HG02970 (cell line): ENCODE data around the gene GARIN5B.

Experiments
- ATAC-seq: cut with Tn5 transposase; IDR thresholded peaks from one replicate; pipeline ENCODE4 v1.9.1; 2021; ENCODE audit warnings: mild to moderate bottlenecking, moderate library complexity, moderate number of reproducible peaks; ENCODE audit not compliant: unreplicated experiment, low FRiP score

The GARIN5B gene

DNA sequence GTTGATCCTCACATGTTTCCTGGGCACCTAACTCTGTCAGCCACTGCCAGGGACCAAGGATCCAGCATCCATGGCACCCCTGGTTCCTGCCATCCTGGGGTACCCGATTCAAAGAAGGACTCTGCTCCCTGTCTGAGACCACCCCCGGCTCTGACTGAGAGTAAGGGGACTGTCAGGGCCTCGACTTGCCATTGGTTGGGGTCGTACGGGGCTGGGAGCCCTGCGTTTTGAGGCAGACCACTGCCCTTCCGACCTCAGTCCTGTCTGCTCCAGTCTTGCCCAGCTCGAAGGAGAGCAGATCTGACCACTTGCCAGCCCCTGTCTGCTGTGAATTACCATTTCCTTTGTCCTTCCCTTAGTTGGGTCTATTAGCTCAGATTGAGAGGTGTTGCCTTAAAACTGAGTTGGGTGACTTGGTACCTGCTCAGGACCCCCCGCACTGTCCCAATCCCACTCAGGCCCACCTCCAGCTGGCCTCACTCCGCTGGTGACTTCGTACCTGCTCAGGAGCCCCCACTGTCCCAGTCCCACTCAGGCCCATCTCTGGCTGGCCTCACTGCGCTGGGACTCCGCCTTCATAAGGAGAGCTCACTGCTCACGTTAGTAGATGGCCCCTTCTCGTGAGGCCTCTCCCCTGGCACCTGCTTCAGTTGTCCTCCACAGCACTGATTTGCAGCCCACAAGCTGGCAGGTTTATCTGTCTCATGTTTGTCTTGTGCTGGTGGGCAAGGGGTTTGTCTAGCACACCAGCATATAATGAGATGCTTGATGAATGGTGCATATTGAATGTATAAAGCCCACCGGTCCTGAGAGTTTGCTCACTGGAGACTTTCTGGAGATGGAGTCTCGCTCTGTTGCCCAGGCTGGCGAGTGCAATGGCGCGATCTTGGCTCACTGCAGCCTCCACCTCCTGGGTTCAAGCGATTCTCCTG, 26.6 kb upstream of the GARIN5B start:
- no peak for ATAC-seq

DNA sequence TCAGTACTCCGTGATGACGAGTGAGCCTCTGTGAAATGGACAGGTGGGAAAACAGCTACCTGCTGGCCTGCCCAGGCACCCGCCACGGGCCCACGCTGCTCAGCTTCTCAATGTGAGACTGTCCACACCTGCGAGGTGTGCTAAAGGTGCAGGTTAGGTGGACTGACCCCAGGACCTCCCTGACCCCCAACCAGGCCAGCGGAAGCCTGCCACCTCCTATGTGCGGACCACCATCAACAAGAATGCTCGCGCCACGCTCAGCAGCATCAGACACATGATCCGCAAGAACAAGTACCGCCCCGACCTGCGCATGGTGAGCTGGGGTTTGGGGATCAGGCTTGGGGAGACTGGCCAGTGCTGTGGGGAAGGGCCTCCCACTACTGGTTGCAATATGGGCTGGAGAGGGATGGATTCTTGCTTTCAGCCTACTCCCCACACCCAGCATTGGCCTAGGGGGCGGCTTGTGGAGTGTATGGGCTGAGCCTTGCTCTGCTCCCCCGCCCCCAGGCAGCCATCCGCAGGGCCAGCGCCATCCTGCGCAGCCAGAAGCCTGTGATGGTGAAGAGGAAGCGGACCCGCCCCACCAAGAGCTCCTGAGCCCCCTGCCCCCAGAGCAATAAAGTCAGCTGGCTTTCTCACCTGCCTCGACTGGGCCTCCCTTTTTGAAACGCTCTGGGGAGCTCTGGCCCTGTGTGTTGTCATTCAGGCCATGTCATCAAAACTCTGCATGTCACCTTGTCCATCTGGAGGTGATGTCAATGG, 24.9 kb upstream of the GARIN5B start:
- no peak for ATAC-seq

GRCh38 chr19:55386493-55386971, 23.5 kb upstream of the GARIN5B start:
- ATAC-seq: no peak

- ATAC-seq: peak; percentile 72
These were observed 22.8 kb upstream of the GARIN5B start, which contains the start of gene RPL28 for GRCh38 chr19:55385724-55386492. Gene RPL28, plus strand, starts transcription at chr19:55385932. Its CDS starts 426 bp downstream, at chr19:55386358.

- ATAC-seq: peak; percentile 45
These were observed 22.1 kb upstream of the GARIN5B start for GRCh38 chr19:55384920-55385723.

GRCh38 chr19:55384131-55384919, 21.3 kb upstream of the GARIN5B start, which contains the start of gene TMEM238:
Gene TMEM238, minus strand, starts transcription at chr19:55384292. Its CDS starts 33 bp downstream, at chr19:55384259.
- ATAC-seq: no peak

DNA sequence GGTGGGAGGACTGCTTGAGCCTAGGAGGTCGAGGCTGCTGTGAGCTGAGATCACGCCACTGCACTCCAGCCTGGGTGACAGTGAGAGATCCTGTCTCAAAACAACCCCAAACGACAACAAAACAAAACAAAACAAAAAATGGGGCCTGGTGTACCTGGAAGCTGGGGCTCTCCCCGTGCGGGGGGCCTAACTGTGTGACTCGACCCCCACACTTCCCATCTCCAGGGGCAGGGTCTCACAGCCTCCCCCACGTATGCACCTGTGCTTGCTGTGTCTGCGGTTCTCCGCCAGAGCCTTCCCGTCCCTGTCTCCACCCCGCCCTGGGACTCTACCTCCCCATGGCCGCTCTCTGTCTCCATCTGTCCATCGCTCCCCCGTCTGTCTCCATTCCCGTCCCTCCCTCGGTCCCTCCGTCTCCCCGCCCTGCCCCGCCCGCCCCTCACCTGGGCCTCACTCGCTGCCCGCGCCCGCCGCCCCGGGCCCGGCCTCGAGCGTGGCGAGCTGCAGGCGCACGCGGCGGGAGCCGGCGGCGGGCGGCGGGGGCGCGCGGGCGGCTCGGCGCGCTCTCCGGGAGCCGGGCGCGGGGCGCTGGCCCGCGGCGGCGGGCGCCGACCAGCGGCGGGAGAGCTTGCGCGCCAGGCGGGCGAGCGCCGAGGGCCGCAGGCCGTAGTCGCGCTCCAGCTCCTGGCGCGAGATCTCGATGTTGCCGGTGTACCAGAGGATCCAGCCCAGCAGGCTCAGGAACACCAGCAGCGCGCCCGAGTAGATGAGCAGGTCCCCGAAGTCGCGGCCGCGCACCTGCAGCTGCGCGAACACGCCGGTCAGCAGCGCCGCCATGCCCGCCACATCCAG, 20.4 kb upstream of the GARIN5B start:
- ATAC-seq: no peak

DNA sequence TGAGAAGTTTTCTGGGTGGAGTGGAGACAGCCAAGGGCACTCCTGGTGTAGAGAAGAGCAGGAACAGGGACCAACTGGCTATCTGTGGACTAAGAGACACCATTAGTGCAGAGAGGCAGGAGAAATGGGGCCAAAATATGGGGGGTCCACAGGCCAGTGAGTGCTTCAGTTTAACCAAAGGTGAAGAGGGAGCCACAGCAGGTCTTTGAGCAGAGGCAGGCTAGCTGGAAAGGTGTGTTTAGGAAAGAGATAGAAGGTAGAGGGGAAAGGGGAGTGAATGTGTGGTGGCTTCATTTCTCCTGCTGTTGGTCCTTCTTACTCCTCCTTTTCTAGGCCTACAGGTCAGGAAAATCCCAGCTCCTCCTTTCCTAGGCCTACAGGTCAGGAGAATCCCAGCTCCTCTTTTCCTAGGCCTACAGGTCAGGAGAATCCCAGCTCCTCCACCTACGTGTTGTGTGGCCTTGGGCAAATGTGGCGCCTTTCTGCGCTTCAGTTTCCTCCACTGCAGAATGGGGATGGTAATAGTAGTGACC, 19.5 kb upstream of the GARIN5B start:
- ATAC-seq: no peak

GRCh38 chr19:55382013-55382412, 19.0 kb upstream of the GARIN5B start:
- no peak for ATAC-seq

- ATAC-seq: no peak
These were observed 16.1 kb upstream of the GARIN5B start for GRCh38 chr19:55379174-55379573.

- ATAC-seq: no peak
These were observed 14.5 kb upstream of the GARIN5B start for GRCh38 chr19:55377356-55378131.

DNA sequence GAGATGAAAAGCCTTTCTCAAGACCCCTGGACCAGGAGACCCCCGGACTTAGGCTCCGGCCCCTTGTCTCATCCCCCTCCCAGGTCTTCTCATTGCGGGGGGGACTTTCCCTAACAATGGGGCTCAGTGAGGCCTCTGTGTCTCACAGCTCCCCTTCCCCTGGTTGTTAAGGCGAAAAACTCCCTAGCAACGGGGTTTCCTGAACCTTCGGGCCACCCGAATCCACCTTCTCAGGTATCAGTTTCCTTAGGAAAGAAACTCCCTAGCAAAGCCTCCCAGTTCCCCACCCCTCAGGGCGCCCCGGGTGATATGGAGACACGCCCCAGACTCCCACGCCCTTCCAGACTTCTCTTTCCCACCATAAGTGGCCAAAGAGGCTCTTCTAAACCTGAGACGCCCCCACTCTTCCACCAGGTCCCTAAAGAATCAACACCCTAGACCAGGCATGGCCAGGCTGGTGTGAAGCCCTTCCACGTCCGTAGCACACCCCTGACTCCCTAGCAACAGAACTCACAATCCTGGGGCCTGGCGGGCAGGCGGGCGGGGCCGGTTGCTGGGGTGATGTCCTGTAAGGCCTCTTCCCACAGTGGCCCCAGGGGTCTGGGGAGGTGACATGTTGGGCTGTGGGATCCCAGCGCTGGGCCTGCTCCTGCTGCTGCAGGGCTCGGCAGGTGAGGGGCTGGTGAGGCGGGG, 13.3 kb upstream of the GARIN5B start, which contains the start of gene TMEM190:
TMEM190 (plus strand) TSS at position 586 of the 693 bp plus-strand sequence; CDS start at position 614, 28 bp downstream.
- no peak for ATAC-seq

DNA sequence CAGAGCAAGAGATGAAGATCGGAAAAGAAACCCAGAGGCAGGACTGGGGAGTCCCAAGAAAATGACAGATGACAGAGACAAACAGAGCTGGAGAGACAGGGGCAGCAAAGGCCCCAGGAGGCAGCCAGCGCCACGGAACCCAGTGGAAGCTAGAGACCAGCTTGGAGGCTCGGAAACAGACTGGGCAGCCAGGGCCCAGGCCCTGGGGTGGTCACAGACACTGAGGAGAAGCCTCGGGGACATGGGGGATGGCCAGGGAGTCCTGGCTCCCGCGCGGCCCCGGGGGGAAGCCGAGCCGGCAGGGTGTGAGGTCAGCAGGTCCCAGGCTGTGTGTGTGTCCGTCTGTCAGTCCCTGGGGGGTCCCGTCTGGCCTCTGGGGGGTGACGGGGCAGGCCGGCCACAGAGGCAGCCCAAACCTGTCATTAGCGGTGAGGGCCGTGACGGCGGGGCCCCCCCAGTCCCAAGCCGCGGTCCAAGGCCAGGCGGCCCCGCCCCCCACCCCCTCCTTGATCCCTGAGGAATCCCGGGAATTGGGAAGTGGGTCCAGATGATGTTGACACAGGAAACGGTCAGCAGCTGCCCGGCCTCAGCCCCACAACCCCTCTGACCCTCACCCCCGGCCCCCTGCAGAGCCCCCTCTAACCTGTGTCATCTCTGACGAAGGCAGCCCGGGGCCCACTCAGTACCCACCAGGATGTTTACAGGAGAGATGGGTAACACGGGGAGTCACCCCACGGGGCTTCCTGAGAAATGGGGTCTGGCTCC, 11.1 kb upstream of the GARIN5B start:
- ATAC-seq: no peak

DNA sequence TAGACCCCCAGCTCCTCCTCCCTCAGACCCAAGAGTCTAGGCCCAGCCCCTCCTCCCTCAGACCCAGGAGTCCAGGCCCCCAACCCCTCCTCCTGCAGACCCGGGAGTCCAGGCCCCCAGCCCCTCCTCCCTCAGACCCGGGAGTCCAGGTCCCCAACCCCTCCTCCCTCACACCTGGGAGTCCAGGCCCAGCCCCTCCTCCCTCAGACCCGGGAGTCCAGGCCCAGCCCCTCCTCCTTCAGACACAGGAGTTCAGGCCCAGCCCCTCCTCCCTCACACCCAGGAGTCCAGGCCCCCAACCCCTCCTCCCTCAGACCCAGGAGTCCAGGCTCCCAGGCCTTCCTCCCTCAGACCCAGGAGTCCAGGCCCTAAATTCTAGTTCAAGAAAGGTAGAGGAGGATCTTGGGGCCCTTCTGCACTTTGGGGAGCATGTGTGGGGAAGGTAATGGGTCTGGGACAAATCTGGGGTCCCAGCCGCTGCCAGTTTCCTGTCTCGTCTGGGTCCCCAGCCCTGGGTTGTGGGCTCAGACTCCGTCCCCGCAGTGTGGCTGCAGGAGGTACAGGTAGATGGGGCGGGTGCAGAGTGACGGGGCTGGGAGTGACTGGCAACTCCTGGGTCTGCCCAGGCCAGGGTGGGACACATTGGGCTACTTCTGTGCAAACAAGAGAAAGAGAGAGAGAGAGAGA, 10.4 kb upstream of the GARIN5B start:
- no peak for ATAC-seq
